ENCODE data around the gene ATG2A. TPM values are rescaled to one million over a fixed set of nuclear protein-coding genes. Genes with fewer than 3 reads are reported as not detected.

Gene ATG2A
- total RNA-seq, 1 donor = 12.1 TPM

DNA sequence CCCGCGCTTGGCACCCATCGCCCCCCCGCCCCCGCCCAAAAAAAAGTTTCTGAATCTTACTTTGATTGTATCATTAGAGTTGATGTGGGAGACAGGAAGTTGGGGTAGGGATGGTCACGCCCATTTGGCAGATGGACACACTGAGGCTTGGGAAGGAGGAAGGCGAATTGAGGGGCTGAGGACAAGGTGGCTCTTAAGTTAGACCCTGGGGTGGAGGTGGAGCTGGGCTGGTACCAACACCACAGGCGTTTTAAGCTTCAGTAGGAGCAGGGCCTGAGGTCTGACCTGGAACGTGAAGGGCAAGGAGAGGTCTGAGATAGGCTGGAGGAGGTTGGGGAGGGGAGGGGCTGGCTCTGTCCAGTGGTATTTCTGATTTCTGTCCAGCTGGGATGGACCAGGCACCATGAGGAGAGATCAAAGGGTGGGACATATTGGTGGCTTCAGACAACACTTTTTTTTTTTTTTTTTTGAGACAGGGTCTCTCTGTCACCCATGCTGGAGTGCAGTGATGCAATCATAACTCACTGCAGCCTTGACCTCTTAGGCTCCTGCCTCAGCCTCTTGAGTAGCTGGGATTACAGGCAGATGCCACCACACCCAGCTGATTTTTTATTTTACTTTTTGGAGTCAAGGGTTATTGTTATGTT, 71.8 kb downstream of the ATG2A start:
- H3K4me3 ChIP-seq (ENCODE audit: low read depth, low read length) = no peak overlapping the region
- DNase-seq (ENCODE audit: low read depth) = no peak
- TF ChIP-seq CTCF (IDR thresholded peaks at IDR 0.05; ENCODE audit: insufficient read depth, low read depth, low read length) = no peak

Small RNAs within 50 kb of the gene (small RNA-seq; reads per million reads assigned to genes)
- not detected for gene MIR6749
- gene MIR6750 = not detected

Other genes with a start within 250 kb of the ATG2A start
- 2.6 and 5.2 TPM in 2 replicates for gene NRXN2, start 194.0 kb downstream of the ATG2A start, total RNA-seq
- gene RASGRP2, start 173.1 kb downstream of the ATG2A start, total RNA-seq = 10.3 and 12.5 TPM in 2 replicates
- gene PYGM, start 157.2 kb downstream of the ATG2A start, total RNA-seq = 0.64 and 1.7 TPM in 2 replicates
- gene SF1, start 138.7 kb downstream of the ATG2A start, total RNA-seq = 95.3 and 95.9 TPM in 2 replicates
- 10.8 and 16.4 TPM in 2 replicates for gene MAP4K2, start 114.0 kb downstream of the ATG2A start, total RNA-seq
- gene MEN1, start 106.7 kb downstream of the ATG2A start, total RNA-seq = 13.5 and 17.7 TPM in 2 replicates
- under 0.01 TPM in 2 replicates for gene CDC42BPG, start 72.6 kb downstream of the ATG2A start, total RNA-seq
- 80.2 and 93.7 TPM in 2 replicates for gene EHD1, start 38.6 kb downstream of the ATG2A start, total RNA-seq
- 11.6 and 14.2 TPM in 2 replicates for gene PPP2R5B, start 7.5 kb upstream of the ATG2A start, total RNA-seq
- gene GPHA2, start 18.7 kb upstream of the ATG2A start, total RNA-seq = not detected in 2 replicates
- not detected in 2 replicates for gene MAJIN, start 54.9 kb upstream of the ATG2A start, total RNA-seq
- gene BATF2, start 79.8 kb upstream of the ATG2A start, total RNA-seq = 0.86 and 1.3 TPM in 2 replicates
- gene ARL2, start 97.0 kb upstream of the ATG2A start, total RNA-seq = 44.5 and 73.4 TPM in 2 replicates
- 12.5 and 14.5 TPM in 2 replicates for gene SNX15, start 110.2 kb upstream of the ATG2A start, total RNA-seq
- 10.4 and 13.5 TPM in 2 replicates for gene SAC3D1, start 124.0 kb upstream of the ATG2A start, total RNA-seq
- 23.7 and 27.4 TPM in 2 replicates for gene NAALADL1, start 141.3 kb upstream of the ATG2A start, total RNA-seq
- gene CDCA5, start 166.8 kb upstream of the ATG2A start, total RNA-seq = 7.4 and 15.5 TPM in 2 replicates
- 28.9 and 46.7 TPM in 2 replicates for gene ZFPL1, start 167.0 kb upstream of the ATG2A start, total RNA-seq
- 104 and 169 TPM in 2 replicates for gene VPS51, start 179.0 kb upstream of the ATG2A start, total RNA-seq
- 31.6 and 45.8 TPM in 2 replicates for gene TM7SF2, start 194.7 kb upstream of the ATG2A start, total RNA-seq
- gene ZNHIT2, start 200.5 kb upstream of the ATG2A start, total RNA-seq = 11.2 and 15.1 TPM in 2 replicates
- 137 and 279 TPM in 2 replicates for gene FAU, start 204.9 kb upstream of the ATG2A start, total RNA-seq
- gene MRPL49, start 205.1 kb upstream of the ATG2A start, total RNA-seq = 41.2 and 54.4 TPM in 2 replicates
- gene SYVN1, start 217.3 kb upstream of the ATG2A start, total RNA-seq = 13.0 and 13.5 TPM in 2 replicates